Fibroblast of skin of back (primary cell): ENCODE measurements around the gene HAPLN1.

ENCODE experiments used
- DNase-seq: peaks from one replicate; pipeline ENCODE4 v3.0.0-alpha.2; 2013

The HAPLN1 gene

GRCh38 chr5:83718195-83718825, 2.3 kb downstream of the HAPLN1 start:
- peak; percentile 74 for DNase-seq

- peak; percentile 60 for DNase-seq
Measured at GRCh38 chr5:83715236-83716065, 5.2 kb downstream of the HAPLN1 start.

DNA sequence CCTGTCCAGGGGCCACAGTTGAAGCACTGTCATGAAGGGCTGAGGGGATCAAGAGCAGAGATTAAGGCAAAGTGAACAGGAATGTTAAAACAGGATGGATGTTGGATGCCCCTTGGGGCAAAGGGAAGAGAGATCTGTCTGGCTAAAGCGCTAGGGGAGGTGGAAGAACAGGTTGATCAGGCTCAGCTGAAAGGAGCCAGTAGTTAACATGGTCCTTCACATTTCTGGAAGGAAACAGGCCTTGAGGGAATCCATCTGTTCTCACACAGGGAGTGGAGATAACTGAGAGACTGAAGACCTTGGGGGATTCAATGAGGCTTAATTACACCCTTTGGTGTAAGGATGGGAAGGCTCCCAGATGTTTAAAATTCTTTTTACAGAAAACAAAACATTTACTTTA, 5.8 kb downstream of the HAPLN1 start:
- DNase-seq, result no peak

GRCh38 chr5:83711982-83712601, 8.6 kb downstream of the HAPLN1 start:
- peak; percentile 38 for DNase-seq

- DNase-seq, result no peak
Measured at GRCh38 chr5:83709973-83710372, 10.7 kb downstream of the HAPLN1 start.

GRCh38 chr5:83708170-83708569, 12.5 kb downstream of the HAPLN1 start:
- DNase-seq, result no peak

- DNase-seq, result no peak
Measured at GRCh38 chr5:83703059-83703458, 17.6 kb downstream of the HAPLN1 start.

DNA sequence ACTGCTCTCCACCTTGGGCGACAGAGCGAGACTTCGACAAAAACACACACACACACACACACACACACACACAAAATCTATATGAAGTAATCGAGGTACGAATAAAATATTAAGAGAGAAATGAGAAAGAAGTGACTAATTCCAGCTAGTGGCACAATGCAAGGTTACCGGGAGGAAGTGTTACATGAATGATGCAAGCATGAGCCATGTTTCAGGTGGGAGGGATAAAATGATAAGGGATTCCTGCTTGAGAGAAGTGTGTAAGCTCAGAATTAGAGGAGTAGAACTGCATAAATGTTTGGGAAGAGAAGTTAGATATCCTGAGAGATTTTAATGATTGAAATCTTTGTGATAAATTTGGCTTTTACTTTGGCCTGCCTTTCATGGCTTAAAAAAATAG, 18.8 kb downstream of the HAPLN1 start:
- DNase-seq, result no peak

- no peak for DNase-seq
Measured at GRCh38 chr5:83689881-83690280, 30.8 kb downstream of the HAPLN1 start.

DNA sequence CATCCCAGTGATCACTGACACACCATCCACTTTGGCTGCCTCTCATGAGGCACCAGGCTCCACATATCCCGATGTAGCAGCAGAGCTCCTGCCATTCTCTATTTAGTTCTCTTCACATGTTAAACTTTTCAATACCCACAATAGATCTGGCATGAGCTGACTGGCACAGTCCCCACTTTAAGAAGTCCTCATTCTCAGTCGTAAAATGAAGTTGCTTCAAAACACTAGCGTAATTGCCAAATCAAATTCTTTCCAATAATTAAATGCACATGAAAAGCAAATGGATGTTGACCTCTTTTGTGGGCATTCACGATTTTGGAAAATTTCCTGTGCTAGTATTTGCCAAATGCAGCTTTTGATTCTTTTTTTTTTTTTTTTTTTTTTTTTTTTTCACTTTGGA, 32.4 kb downstream of the HAPLN1 start:
- DNase-seq, result no peak

- peak; percentile 6 for DNase-seq
Measured at GRCh38 chr5:83687124-83687619, 33.5 kb downstream of the HAPLN1 start.

GRCh38 chr5:83686251-83686650, 34.4 kb downstream of the HAPLN1 start:
- no peak for DNase-seq

GRCh38 chr5:83683836-83684235, 36.8 kb downstream of the HAPLN1 start:
- DNase-seq, result no peak

- no peak for DNase-seq
Measured at GRCh38 chr5:83672646-83673045, 48.0 kb downstream of the HAPLN1 start.

- DNase-seq, result no peak
Measured at GRCh38 chr5:83672158-83672557, 48.5 kb downstream of the HAPLN1 start.

DNA sequence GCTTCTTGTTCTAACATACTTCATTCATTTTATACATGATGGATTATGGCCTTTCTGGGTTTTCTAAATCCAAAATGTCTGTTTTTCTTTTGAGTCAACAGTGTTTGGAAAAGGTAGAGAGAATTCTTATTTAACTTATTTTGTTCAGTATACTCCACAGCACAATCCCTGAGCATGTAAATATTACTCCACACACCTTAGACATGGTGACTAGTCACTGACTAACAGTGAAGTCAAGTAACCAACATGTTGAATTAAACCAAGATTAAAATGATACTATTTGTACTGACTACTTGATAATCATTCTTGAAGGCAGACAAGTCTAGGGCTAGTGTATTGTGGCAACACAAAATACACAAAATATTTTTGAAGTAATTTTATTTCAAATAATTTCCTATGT, 55.0 kb downstream of the HAPLN1 start:
- no peak for DNase-seq

GRCh38 chr5:83662558-83662957, 58.1 kb downstream of the HAPLN1 start:
- DNase-seq, result no peak

DNA sequence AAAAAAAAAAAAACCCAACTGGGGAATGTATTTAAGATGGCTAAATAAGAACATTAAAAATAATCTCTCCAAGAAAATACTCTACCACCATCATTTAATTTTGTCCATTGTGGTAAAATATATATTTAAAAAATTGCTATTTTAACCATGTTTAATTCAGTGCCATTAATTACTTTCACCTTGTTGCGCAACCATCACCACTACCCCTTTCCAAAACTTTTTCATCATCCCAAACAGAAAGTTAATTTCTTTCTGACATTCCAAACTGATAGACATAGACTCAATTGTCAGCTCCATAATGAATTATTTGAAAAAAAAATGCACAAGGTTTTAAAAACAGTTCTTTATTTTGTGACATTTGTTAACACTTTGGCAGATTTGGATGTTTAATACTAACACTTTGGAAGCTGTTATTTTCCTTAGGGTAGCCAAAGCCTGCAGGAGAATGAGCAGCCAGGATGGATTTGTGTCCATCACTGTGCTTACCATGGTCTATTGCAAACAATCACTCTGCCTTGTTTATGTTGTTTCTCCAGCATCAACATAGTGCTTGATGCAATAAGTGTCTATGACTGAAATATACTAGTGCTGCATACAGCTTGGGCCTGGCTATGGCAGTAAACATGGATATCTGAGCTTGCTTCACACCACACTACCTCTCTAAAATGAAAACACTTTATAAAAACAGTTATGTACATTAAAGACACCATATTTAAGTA, 62.7 kb downstream of the HAPLN1 start:
- DNase-seq, result no peak

- peak; percentile 35 for DNase-seq
Measured at GRCh38 chr5:83654427-83654994, 66.1 kb downstream of the HAPLN1 start.

- no peak for DNase-seq
Measured at GRCh38 chr5:83653669-83654068, 67.0 kb downstream of the HAPLN1 start.

DNA sequence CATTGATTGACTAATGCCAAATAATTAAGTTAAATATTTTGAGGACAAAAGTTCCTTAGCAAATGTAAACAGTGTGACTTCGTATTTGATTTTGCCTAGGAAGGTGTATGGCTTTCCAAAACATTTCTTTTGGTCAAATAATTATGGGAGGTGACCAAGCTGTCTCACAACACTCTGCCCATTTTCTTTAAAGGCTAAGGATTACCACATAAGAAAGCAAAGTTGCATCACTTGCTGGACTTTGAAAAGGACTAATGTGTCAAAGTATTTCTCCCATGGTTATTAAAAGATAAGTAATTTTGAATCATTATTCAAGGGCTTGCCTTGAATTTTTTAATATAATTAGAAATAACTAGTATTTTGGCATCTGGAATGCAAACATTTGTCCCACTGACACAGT, 74.7 kb downstream of the HAPLN1 start:
- DNase-seq, result peak; percentile 13

GRCh38 chr5:83644301-83644700, 76.4 kb downstream of the HAPLN1 start:
- DNase-seq, result no peak

DNA sequence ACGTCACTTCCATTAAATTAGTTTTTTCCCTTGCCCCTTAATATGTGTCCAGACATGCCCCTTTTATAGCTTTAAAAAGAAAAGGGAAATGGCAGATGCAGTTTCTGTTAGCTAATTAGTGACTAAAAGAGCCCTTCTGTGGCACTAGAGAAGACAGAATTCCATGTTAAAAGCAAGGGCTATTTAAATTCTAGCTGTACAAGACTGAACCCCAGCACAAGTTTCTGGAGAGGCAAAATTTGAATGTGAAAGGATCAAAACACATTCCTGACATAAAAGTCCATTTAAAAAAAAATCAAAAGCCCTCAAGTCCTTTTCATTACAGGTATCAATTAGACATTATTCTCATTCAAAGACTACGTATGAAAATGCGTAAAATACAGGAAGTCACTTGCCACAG, 78.7 kb downstream of the HAPLN1 start:
- DNase-seq, result no peak
